ENCODE measurements around the gene PPIF. TPM values are rescaled to one million over a fixed set of nuclear protein-coding genes. Genes with fewer than 3 reads are reported as not detected.

The PPIF gene
- total and polyA plus RNA-seq, 4 donors: 22.2 to 84.3 (median 60.0) TPM

DNA sequence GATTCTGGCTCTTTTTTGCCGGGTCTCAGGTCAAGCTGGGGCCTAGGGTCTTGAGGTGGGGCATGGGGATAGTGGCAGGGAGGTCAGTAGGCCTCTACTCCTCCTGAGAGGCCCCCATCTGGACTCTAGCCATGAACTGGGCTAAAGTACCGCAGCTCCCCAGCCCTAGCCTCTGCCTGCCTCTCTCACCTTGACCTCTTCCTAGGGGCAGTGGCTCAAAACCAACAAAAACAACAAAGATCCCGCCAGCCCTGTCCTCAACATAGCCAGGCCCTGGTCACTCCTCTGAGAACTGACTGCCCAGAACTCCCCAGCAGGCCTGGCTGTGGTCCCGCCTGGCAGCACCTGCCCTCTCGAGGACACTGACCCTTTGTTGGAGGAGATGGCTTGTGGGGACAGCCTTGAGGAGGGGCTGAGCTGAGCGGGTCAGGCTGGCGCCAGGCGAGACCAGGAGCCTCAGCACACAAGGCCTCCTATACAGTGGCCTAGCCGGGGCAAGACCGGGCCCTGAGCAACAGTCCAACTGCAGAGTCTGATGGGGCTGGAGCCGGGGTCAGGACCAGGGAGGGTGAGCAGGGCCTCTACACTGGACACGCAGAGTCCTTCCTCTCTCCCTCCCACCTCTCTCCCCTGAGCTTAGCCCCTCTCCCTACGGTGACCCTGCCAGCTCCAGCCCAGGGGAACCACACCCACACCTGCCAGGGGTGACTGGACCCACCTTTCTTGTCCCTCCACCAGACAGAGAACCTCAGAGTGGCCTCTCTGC is 11.6 kb upstream of the PPIF start:
- Histone ChIP-seq H3K36me3 (ENCODE audit: control insufficient read depth in 4 of 4, insufficient read depth in 3 of 4, low read depth in 1 of 4, low read length in 3 of 4) (no peaks in the 10 kb centered on the region), H3K4me1 (ENCODE audit: control insufficient read depth in 4 of 4, insufficient read depth in 4 of 4, low read length in 3 of 4) (peaks cover 10 to 43% (median 35%) of the 10 kb centered on the region in 4 donors), H3K9ac (ENCODE audit: low read depth in 1 of 2, low read length in 2 of 2) (no peak overlapping the region), H3K27me3 (ENCODE audit: control insufficient read depth in 4 of 4, insufficient read depth in 4 of 4, low read length in 3 of 4) (no peaks in the 10 kb centered on the region), H3K9me3 (ENCODE audit: control insufficient read depth in 4 of 4, low read length in 3 of 4) (no peaks in the 10 kb centered on the region), H3K4me3 (ENCODE audit: low read depth in 1 of 3, low read length in 3 of 3) (no peak overlapping the region), H3K27ac (ENCODE audit: low read depth in 1 of 2, low read length in 2 of 2) (peak overlapping the region; percentile 70 to 77)
- TF ChIP-seq YY1 (IDR thresholded peaks at IDR 0.05) (no peak), EGR1 (IDR thresholded peaks at IDR 0.05; ENCODE audit: low read depth in 2 of 2) (peak in 1 of 2 donors; percentile 25), SP1 (IDR thresholded peaks at IDR 0.05) (peak; percentile 85), HNF4A (conservative IDR thresholded peaks at IDR 0.05) (peak; percentile 81 to 87), ATF3 (IDR thresholded peaks at IDR 0.05) (no peak), TAF1 (conservative IDR thresholded peaks at IDR 0.05) (no peak), FOXA2 (IDR thresholded peaks at IDR 0.05) (peak; percentile 75), NR2F2 (IDR thresholded peaks at IDR 0.05) (peak; percentile 94), JUND (IDR thresholded peaks at IDR 0.05) (peak in 1 of 2 donors; percentile 77), HNF4G (IDR thresholded peaks at IDR 0.05) (no peak), FOXA1 (IDR thresholded peaks at IDR 0.05) (peak; percentile 52), RAD21 (IDR thresholded peaks at IDR 0.05) (no peak), RXRA (IDR thresholded peaks at IDR 0.05) (peak; percentile 98 to 99), GABPA (IDR thresholded peaks at IDR 0.05 in 1 of 2, conservative IDR thresholded peaks at IDR 0.05 in 1 of 2) (peak in 1 of 2 donors; percentile 31), REST (IDR thresholded peaks at IDR 0.05) (peak; percentile 69)
- TF ChIP-seq, protein P1, sequence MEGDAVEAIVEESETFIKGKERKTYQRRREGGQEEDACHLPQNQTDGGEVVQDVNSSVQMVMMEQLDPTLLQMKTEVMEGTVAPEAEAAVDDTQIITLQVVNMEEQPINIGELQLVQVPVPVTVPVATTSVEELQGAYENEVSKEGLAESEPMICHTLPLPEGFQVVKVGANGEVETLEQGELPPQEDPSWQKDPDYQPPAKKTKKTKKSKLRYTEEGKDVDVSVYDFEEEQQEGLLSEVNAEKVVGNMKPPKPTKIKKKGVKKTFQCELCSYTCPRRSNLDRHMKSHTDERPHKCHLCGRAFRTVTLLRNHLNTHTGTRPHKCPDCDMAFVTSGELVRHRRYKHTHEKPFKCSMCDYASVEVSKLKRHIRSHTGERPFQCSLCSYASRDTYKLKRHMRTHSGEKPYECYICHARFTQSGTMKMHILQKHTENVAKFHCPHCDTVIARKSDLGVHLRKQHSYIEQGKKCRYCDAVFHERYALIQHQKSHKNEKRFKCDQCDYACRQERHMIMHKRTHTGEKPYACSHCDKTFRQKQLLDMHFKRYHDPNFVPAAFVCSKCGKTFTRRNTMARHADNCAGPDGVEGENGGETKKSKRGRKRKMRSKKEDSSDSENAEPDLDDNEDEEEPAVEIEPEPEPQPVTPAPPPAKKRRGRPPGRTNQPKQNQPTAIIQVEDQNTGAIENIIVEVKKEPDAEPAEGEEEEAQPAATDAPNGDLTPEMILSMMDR (IDR thresholded peaks at IDR 0.05; ENCODE audit: low read depth, low read length, missing input control): no peak
- TF ChIP-seq, protein P2, sequence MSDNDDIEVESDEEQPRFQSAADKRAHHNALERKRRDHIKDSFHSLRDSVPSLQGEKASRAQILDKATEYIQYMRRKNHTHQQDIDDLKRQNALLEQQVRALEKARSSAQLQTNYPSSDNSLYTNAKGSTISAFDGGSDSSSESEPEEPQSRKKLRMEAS (IDR thresholded peaks at IDR 0.05): no peak
- TF ChIP-seq, protein P3, sequence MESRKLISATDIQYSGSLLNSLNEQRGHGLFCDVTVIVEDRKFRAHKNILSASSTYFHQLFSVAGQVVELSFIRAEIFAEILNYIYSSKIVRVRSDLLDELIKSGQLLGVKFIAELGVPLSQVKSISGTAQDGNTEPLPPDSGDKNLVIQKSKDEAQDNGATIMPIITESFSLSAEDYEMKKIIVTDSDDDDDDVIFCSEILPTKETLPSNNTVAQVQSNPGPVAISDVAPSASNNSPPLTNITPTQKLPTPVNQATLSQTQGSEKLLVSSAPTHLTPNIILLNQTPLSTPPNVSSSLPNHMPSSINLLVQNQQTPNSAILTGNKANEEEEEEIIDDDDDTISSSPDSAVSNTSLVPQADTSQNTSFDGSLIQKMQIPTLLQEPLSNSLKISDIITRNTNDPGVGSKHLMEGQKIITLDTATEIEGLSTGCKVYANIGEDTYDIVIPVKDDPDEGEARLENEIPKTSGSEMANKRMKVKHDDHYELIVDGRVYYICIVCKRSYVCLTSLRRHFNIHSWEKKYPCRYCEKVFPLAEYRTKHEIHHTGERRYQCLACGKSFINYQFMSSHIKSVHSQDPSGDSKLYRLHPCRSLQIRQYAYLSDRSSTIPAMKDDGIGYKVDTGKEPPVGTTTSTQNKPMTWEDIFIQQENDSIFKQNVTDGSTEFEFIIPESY (IDR thresholded peaks at IDR 0.05): no peak
- DNase-seq (ENCODE audit: low spot score): peak; percentile 53
- 38% methylated on average over 13 of the region's 13 CpGs for WGBS
